Uterus (tissue), 2 donors: ENCODE results near the gene WASF2.

Source experiments
- CTCF ChIP-seq, 4 experiments: fragments of 200-600 bp in 2 of 4; fragments of 450-650 bp in 2 of 4; sonication (generic) in 2 of 4; IDR thresholded peaks; one replicate each; pipeline ENCODE4 v1.5.1; 2016 to 2019; ENCODE audit warnings: antibody characterized with exemption in 4 of 4, mild to moderate bottlenecking in 2 of 4, moderate library complexity in 1 of 4
- POLR2A ChIP-seq, 2 donors: fragments of 450-650 bp; IDR thresholded peaks; one replicate each; pipeline ENCODE4 v1.6.1; 2016; ENCODE audit warnings: antibody characterized with exemption in 2 of 2, mild to moderate bottlenecking in 1 of 2, moderate library complexity in 1 of 2

- no peak for TF ChIP-seq CTCF (IDR thresholded peaks at IDR 0.05)
- TF ChIP-seq POLR2A (IDR thresholded peaks at IDR 0.05) = no peak
Measured at GRCh38 chr1:27448982-27449381, 41.0 kb downstream of the WASF2 start.
